Activated naive CD4-positive, alpha-beta T cell treated with anti-CD3 and anti-CD28 coated beads, Interleukin-2, amount 10 ng/mL, durations not matched to agents 7 days and 5 days (primary cell): Measurements from ENCODE around the gene RAD51.

ENCODE experiments used
- CTCF ChIA-PET: fragments of 350-600 bp; sonication (Branson Sonifier 250); formaldehyde crosslinking; loops from one replicate; lab custom pipeline; 2021; ENCODE audit warnings: antibody characterized with exemption; lab: Charles Lee
- DNase-seq: peaks from one replicate; pipeline ENCODE4 v3.0.0-alpha.2; 2020
- H3K27ac Mint-ChIP-seq: one replicate; pipeline ENCODE4 v1.8.0; 2021; ENCODE audit warnings: mild to moderate bottlenecking, moderate library complexity, mixed read lengths
- H3K27me3 Mint-ChIP-seq: one replicate; pipeline ENCODE4 v1.8.0; 2021; ENCODE audit warnings: mild to moderate bottlenecking, mixed read lengths
- H3K36me3 Mint-ChIP-seq: one replicate; pipeline ENCODE4 v1.8.0; 2021; ENCODE audit warnings: mixed read lengths
- H3K4me1 Mint-ChIP-seq: one replicate; pipeline ENCODE4 v1.8.0; 2021; ENCODE audit warnings: mixed read lengths
- H3K4me3 Mint-ChIP-seq: one replicate; pipeline ENCODE4 v1.8.0; 2021; ENCODE audit warnings: mild to moderate bottlenecking, moderate library complexity, mixed read lengths
- H3K9me3 Mint-ChIP-seq: one replicate; pipeline ENCODE4 v1.8.0; 2021; ENCODE audit warnings: mixed read lengths

Gene RAD51

GRCh38 chr15:40737048-40737447 is 42.1 kb downstream of the RAD51 start:
- H3K4me1 Mint-ChIP-seq: no peaks in the 10 kb centered on the region
- no peaks in the 10 kb centered on the region for H3K27me3 Mint-ChIP-seq
- H3K36me3 Mint-ChIP-seq: peaks cover 50% of the 10 kb centered on the region
- H3K9me3 Mint-ChIP-seq: no peaks in the 10 kb centered on the region
- H3K4me3 Mint-ChIP-seq: no peak overlapping the region
- no peak for DNase-seq
- no peak overlapping the region for H3K27ac Mint-ChIP-seq
- CTCF ChIA-PET: interaction anchor here (0.7 to 1.8 kb wide), 2 partner anchors 8 to 46 kb away, joined by 3 to 5 read pairs; no protein-coding TSS in a partner anchor

DNA sequence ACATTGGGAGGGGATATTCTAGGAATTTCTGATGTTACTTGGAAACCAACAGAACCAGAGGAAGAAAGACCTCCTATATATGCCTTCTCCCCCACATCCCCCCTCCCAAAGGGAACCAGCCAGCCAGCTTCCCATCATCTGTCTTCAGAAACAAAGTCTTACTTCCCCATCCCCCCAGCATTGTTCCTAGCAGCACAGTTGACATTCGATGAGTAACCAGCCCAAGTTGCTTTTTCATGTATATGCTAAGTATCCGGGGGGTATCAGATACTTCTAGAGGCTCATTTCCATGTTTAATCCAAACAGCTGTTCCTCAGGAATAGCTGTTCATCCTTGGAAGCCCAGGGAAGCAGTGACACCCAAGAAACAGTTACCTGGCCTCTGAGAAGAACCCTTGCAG is 44.1 kb downstream of the RAD51 start:
- peak overlapping the region; percentile 14 for H3K27ac Mint-ChIP-seq
- H3K9me3 Mint-ChIP-seq: no peaks in the 10 kb centered on the region
- no peak overlapping the region for H3K4me3 Mint-ChIP-seq
- peaks cover 53% of the 10 kb centered on the region for H3K36me3 Mint-ChIP-seq
- peaks cover 18% of the 10 kb centered on the region for H3K4me1 Mint-ChIP-seq
- H3K27me3 Mint-ChIP-seq: no peaks in the 10 kb centered on the region
- DNase-seq: no peak
- CTCF ChIA-PET: interaction anchor here (0.5 to 1.8 kb wide), 3 partner anchors 10 to 17 kb away, joined by 3 to 5 read pairs (median 4); no protein-coding TSS in a partner anchor

- H3K4me1 Mint-ChIP-seq: peaks cover 26% of the 10 kb centered on the region
- H3K36me3 Mint-ChIP-seq: peaks cover 55% of the 10 kb centered on the region
- H3K27ac Mint-ChIP-seq: peak overlapping the region; percentile 28
- H3K27me3 Mint-ChIP-seq: no peaks in the 10 kb centered on the region
- no peak for DNase-seq
- H3K4me3 Mint-ChIP-seq: no peak overlapping the region
- CTCF ChIA-PET: interaction anchor here (1.2 to 1.4 kb wide), 2 partner anchors 12 to 43 kb away, joined by 3 to 5 read pairs; no protein-coding TSS in a partner anchor
- H3K9me3 Mint-ChIP-seq: no peaks in the 10 kb centered on the region
Observed at GRCh38 chr15:40739854-40740253, 44.9 kb downstream of the RAD51 start.

DNA sequence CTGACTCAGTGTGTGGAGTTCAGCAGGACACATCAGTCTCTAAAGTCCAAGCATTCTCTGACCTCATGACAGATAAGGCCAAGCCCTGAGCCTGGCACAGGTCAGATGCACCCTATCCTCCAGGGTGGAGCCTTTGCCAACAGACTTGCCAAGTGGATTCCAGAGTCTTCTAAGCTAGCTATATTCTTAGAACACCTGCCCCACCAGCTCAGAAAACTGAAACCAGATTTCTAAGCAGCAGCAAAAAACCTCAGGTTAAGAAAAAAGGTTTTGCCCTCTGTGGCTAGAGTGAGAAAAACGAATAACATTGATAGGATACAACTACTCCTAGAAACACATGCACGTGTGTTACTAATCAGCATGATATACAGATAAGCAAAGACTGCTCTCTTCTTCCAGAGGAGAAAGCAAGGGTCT is 48.5 kb downstream of the RAD51 start:
- peak; percentile 36 for DNase-seq
- Mint-ChIP-seq H3K4me3 (peak overlapping the region; percentile 45), H3K27me3 (no peaks in the 10 kb centered on the region), H3K27ac (peak overlapping the region; percentile 95), H3K4me1 (peaks cover 37% of the 10 kb centered on the region), H3K9me3 (no peaks in the 10 kb centered on the region), H3K36me3 (peaks cover 51% of the 10 kb centered on the region)
- CTCF ChIA-PET: interaction anchor here (1.0 to 1.8 kb wide), 6 partner anchors 8 to 151 kb away, joined by 3 to 11 read pairs (median 3); partner anchors contain the start of genes RAD51 and VPS18

DNA sequence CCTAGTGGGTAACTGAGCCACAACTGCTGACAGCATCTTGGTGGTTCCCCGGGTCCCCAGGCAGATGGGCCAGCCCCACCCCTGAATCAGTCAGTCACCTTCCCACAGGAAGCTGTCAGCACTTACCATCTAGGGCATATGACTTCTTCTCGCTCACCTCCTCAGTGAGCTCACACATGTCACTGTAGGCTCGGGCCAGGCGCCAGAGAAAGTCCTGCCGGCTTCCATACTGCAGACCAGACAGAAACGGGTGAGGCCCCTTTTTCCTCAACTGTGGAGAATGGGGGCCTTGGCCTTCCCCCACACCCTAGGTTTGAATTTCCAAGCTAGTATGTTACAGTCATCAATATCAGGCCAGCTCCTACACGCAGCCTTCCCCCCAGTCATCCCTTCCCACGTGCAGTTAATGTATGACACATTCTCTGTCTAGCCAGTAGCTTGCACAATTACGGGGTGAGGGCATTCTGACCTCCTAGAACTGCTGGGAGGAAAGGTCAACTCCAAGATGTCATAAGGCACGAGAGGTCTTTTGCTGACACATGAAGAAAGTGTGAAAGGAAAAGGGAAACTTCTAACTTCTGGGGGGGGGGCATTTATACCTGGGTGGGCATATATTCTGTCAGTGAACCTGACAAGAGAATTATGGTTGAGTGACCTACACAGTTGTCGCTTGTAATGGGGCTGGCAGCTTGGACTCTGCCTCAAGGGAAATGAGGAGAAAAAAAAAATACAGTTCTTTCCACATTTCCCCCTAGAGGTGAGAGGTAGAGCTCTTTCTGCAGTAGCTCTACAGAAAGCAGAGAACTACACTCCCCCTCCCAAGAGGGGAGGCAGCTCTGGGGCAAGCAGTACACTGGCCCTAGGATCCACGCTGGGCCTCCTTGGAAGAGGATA is 49.2 kb downstream of the RAD51 start:
- CTCF ChIA-PET: interaction anchor here (0.6 to 1.8 kb wide), 9 partner anchors 8 to 150 kb away, joined by 3 to 11 read pairs (median 3); partner anchors contain the start of genes RAD51 and VPS18

DNA sequence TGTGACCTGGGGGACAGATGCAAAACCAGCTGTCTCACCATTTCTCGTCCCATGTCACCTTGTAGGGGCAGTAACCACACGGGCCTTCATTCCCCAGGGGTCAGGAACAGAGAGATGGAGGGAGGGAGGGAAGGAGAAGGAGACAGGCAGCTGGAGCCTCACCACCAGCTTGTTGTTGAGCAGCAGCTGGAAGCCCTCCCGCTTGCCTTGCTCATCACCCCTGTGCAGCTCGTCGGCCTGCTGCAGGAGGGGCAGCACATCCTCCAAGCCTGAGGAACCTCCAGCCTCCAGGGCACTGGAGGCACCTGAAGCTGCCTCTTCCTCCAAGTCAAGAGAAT is 49.8 kb downstream of the RAD51 start:
- Mint-ChIP-seq H3K4me1 (peaks cover 37% of the 10 kb centered on the region), H3K9me3 (no peaks in the 10 kb centered on the region), H3K27ac (peak overlapping the region; percentile 95), H3K4me3 (no peak overlapping the region), H3K27me3 (no peaks in the 10 kb centered on the region), H3K36me3 (peaks cover 47% of the 10 kb centered on the region)
- CTCF ChIA-PET: interaction anchor here (0.6 to 1.8 kb wide), 6 partner anchors 8 to 149 kb away, joined by 3 to 11 read pairs (median 3); partner anchors contain the start of genes RAD51 and VPS18
- peak; percentile 18 for DNase-seq

More for the DNA sequence above, 49.2 kb downstream of the RAD51 start:
- Mint-ChIP-seq H3K27me3 (no peaks in the 10 kb centered on the region), H3K27ac (peak overlapping the region; percentile 95), H3K4me1 (peaks cover 37% of the 10 kb centered on the region), H3K4me3 (peak overlapping the region; percentile 45), H3K36me3 (peaks cover 45% of the 10 kb centered on the region), H3K9me3 (no peaks in the 10 kb centered on the region)
- DNase-seq: peak; percentile 75

DNA sequence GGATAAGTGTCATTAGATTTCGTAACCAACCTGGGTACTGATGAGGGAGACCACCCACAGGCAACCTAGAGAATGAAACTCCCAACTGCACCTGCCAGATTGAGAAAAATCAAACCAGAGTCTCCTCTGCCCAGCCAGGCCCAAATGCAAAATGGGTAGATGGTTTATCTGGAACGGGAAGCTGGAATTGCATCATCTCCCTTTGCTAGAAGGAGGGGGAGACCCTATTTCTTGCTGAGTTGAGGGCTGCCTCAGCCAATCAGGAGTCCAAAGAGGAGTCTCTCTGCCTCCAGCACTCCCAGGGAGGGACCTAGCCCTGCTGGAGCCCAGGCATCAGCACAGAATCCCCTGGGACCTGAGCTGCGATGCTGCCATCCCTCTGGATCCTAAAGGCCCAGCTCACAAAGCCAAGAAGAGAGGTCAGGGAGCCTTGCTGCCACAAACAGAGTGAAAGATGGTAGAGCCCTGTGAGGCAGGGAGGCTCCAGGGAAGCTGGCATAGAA is 52.0 kb downstream of the RAD51 start:
- no peaks in the 10 kb centered on the region for H3K9me3 Mint-ChIP-seq

GRCh38 chr15:40747685-40748631 is 53.0 kb downstream of the RAD51 start:
- Mint-ChIP-seq H3K27me3 (no peaks in the 10 kb centered on the region), H3K9me3 (no peaks in the 10 kb centered on the region), H3K27ac (no peak overlapping the region), H3K4me1 (peaks cover 51% of the 10 kb centered on the region), H3K4me3 (no peak overlapping the region), H3K36me3 (peaks cover 51% of the 10 kb centered on the region)
- CTCF ChIA-PET: interaction anchor here (1.4 to 1.5 kb wide), 2 partner anchors 35 to 68 kb away, joined by 3 to 6 read pairs; no protein-coding TSS in a partner anchor
- DNase-seq: peak; percentile 19

More for the DNA sequence above, 52.0 kb downstream of the RAD51 start:
- Mint-ChIP-seq H3K27me3 (no peaks in the 10 kb centered on the region), H3K4me3 (no peak overlapping the region), H3K36me3 (peaks cover 49% of the 10 kb centered on the region), H3K4me1 (peaks cover 50% of the 10 kb centered on the region), H3K27ac (peak overlapping the region; percentile 52)
- CTCF ChIA-PET: interaction anchor here (0.5 to 1.5 kb wide), 3 partner anchors 36 to 67 kb away, joined by 3 to 6 read pairs (median 3); no protein-coding TSS in a partner anchor
- DNase-seq: peak; percentile 19

- Mint-ChIP-seq H3K27me3 (no peaks in the 10 kb centered on the region), H3K4me1 (peaks cover 50% of the 10 kb centered on the region), H3K36me3 (peaks cover 50% of the 10 kb centered on the region), H3K9me3 (no peaks in the 10 kb centered on the region), H3K27ac (no peak overlapping the region), H3K4me3 (no peak overlapping the region)
- CTCF ChIA-PET: interaction anchor here (0.6 kb wide), 1 partner anchor 696 kb away, joined by 3 read pairs; no protein-coding TSS in a partner anchor
- DNase-seq: no peak
Observed at GRCh38 chr15:40749151-40749630, 54.2 kb downstream of the RAD51 start.

DNA sequence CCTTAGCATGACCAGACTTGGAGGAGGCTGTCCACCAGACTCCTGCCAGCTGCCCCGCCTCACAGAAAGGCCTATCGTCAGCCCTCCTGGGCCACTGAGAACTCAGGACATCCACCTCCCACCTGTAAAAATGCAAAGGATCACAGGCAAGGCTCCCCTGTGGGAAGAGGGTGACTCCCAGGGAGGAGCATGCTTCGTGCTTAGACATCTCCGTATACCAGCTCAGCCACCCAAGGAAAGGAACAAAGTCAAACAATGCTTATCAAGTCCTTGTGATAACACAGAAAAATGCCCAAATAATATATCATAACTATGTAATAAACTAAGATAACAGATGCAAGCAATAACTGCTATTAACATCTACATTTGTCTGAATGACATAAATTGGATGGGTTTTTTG is 55.9 kb downstream of the RAD51 start:
- peaks cover 42% of the 10 kb centered on the region for H3K36me3 Mint-ChIP-seq
- H3K27ac Mint-ChIP-seq: no peak overlapping the region
- DNase-seq: no peak
- CTCF ChIA-PET: no interaction called here
- peaks cover 46% of the 10 kb centered on the region for H3K4me1 Mint-ChIP-seq
- H3K27me3 Mint-ChIP-seq: no peaks in the 10 kb centered on the region
- H3K4me3 Mint-ChIP-seq: no peak overlapping the region
- H3K9me3 Mint-ChIP-seq: no peaks in the 10 kb centered on the region

GRCh38 chr15:40751745-40752144 is 56.8 kb downstream of the RAD51 start:
- H3K27me3 Mint-ChIP-seq: no peaks in the 10 kb centered on the region
- H3K27ac Mint-ChIP-seq: no peak overlapping the region
- H3K4me3 Mint-ChIP-seq: no peak overlapping the region
- no peaks in the 10 kb centered on the region for H3K9me3 Mint-ChIP-seq
- no peak for DNase-seq
- CTCF ChIA-PET: interaction anchor here (1.1 kb wide), 1 partner anchor 12 kb away, joined by 3 read pairs; no protein-coding TSS in a partner anchor
- H3K36me3 Mint-ChIP-seq: peaks cover 39% of the 10 kb centered on the region
- H3K4me1 Mint-ChIP-seq: peaks cover 46% of the 10 kb centered on the region

DNA sequence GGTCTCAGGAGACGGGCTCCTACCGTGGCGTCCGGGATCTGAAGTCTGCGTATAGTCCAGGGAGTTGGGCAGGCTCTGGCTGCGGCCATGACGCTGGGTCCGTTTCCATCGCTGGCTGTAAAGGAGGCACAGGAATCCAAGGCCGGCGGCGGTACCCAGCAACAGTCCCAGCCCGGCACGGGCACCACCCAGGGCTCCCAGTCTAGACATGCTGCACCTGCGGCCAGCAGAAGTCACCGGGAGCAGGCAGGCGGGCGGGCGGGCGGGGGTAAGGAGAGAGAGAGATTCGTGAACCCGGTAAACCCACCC is 59.6 kb downstream of the RAD51 start:
- peak overlapping the region; percentile 98 for H3K27ac Mint-ChIP-seq
- H3K4me3 Mint-ChIP-seq: peak overlapping the region; percentile 89
- H3K4me1 Mint-ChIP-seq: peaks cover 48% of the 10 kb centered on the region
- H3K27me3 Mint-ChIP-seq: no peaks in the 10 kb centered on the region
- DNase-seq: peak; percentile 48
- no peaks in the 10 kb centered on the region for H3K9me3 Mint-ChIP-seq
- CTCF ChIA-PET: no interaction called here
- H3K36me3 Mint-ChIP-seq: peaks cover 27% of the 10 kb centered on the region
